Adrenal gland (tissue), 12 donors: ENCODE results near the gene ADIPOR1. TPM values are rescaled to one million over a fixed set of nuclear protein-coding genes. Genes with fewer than 3 reads are reported as not detected.
"Not testable (repeated sequence)": the region's sequence is repeated elsewhere in the genome, so short reads cannot be mapped to it uniquely, and the experiment has no call there.

Source experiments
- DNase-seq, 7 donors: peaks; one replicate each; pipeline ENCODE4 v3.0.0-alpha.2; 2019 to 2020
- H3K27ac ChIP-seq, 5 donors: fragments of 200-600 bp; sonication (generic) in 4 of 5; 1 replicate in 3 of 5; 2 replicates in 2 of 5; pipeline versions ENCODE4 v1.5.1 to v1.8.0; 2016 to 2020; ENCODE audit warnings: mild to moderate bottlenecking in 1 of 5
- H3K27me3 ChIP-seq: fragments of 200-600 bp; 2 replicates; pipeline ENCODE4 v1.8.0; 2021
- H3K36me3 ChIP-seq, 2 donors: fragments of 200-600 bp; replicated peaks in 1 of 2; 1 replicate in 1 of 2; 2 replicates in 1 of 2; pipeline versions ENCODE4 v1.5.1 to v1.8.0; 2018 to 2022
- H3K4me1 ChIP-seq, 2 donors: fragments of 200-600 bp; replicated peaks in 1 of 2; 1 replicate in 1 of 2; 2 replicates in 1 of 2; pipeline versions ENCODE4 v1.5.1 to v1.8.0; 2018 to 2021
- H3K4me3 ChIP-seq, 4 donors: fragments of 200-600 bp; sonication (generic) in 3 of 4; one replicate each; pipeline ENCODE4 v1.5.1; 2016 to 2018
- H3K9me3 ChIP-seq, 3 donors: fragments of 200-600 bp; sonication (generic) in 1 of 3; replicated peaks in 1 of 3; 1 replicate in 2 of 3; 2 replicates in 1 of 3; pipeline versions ENCODE4 v1.5.1 to v1.8.0; 2016 to 2021
- CTCF ChIP-seq, 6 experiments: fragments of 450-650 bp in 4 of 6; fragments of 200-600 bp in 2 of 6; sonication (generic) in 1 of 6; IDR thresholded peaks; 1 replicate in 5 of 6; 2 replicates in 1 of 6; pipeline versions ENCODE4 v1.5.1 to v1.8.0; 2016 to 2021; ENCODE audit warnings: antibody characterized with exemption in 6 of 6, mild to moderate bottlenecking in 2 of 6, moderate library complexity in 1 of 6
- POLR2A ChIP-seq, 2 donors: fragments of 450-650 bp; IDR thresholded peaks; one replicate each; pipeline ENCODE4 v1.6.1; 2017; ENCODE audit warnings: antibody characterized with exemption in 2 of 2, mild to moderate bottlenecking in 2 of 2, moderate library complexity in 1 of 2
- WGBS, 4 donors: extraction: QIAGEN DNeasy Blood & Tissue Kit in 2 of 4; methylation state at CpG; one replicate each; pipeline versions ENCODE4 v1.1.5 to v1.1.7; 2013 to 2017; 5-methylcytosine and 5-hydroxymethylcytosine counted together
- intact Hi-C, 2 donors: fragments of 100-400 bp; cut with DNase I; formaldehyde crosslinking; loops; one replicate each; pipeline versions ENCODE4 v1.14.1 to v1.15.0; 2022 to 2023
- polyA plus RNA-seq, 3 donors: library from polyadenylated mRNA; stranded (reverse); fragments of 200-250 nt in 2 of 3; fragments of 350-450 nt in 1 of 3; fragmentation: Illumina TruSeq in 1 of 3; extraction: RNeasy Lipid Tissue Mini Kit (QIAGEN cat#74804) in 1 of 3; gene quantifications; one replicate each; pipeline ENCODE4 v1.2.3, GENCODE V29; 2013 to 2014
- total RNA-seq, 9 donors: library from RNA; depleted of rRNA in 4 of 9; stranded (reverse); fragments of >200 nt in 4 of 9; fragments of 120-200 nt in 1 of 9; fragmentation: NEBNext Ultra II Directional in 1 of 9; extraction: Animal tissue kit (Norgen Biotek cat#: 25700) in 1 of 9; gene quantifications; one replicate each; pipeline versions ENCODE4 v1.1.0 to v1.2.4, GENCODE V29; 2013 to 2023
- donor health status: healthy with polysubstance abuse.
- donor health status: Bipolar disorder and iron deficiency.
- donor health status: DM: yes; HTN: yes; CAD: no.
- donor health status: DM: no; HTN: no; CAD: no.
- donor health status: DM: no; HTN: no; CAD: no.
- donor health status: DM: yes; HTN: yes; CAD: no.

Gene ADIPOR1
- total and polyA plus RNA-seq, 12 donors: 57.0 to 143 (median 103) TPM

DNA sequence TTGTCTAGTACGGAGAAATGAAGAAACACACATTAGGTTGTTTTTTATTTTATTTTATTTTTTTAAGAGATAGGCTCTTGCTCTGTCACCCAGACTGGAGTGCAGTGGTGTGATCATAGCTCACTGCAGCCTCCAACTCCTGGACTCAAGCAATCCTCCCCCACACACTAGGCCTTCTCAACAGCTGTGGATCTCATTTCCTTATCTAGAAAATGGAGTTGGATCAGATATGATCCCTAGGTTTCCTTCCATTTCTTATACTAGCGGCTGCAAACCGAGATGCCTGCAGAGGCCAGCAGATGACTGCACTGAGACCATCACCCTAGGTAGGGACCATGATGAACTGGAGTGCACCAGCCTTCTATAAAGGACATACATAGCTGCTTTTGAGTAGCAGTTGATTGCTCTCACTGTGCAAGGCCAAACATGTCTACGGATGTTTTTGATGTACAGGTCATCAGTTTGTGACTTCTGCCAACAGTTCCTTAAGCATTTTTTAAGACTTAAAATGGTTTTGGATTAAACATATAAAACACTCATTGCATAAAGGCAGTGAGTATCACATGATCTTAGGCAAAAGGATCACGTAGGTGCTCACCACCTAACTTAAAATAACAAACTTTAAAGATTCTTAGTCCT lies 19.7 kb downstream of the ADIPOR1 start:
- intact Hi-C loops: no loop called here
- H3K9me3 ChIP-seq: no peaks in the 10 kb centered on the region
- H3K36me3 ChIP-seq: peaks cover 0 to 33% of the 10 kb centered on the region in 2 donors
- no peaks in the 10 kb centered on the region for H3K27me3 ChIP-seq
- 64 to 80% (median 76%) methylated on average over 5 of the region's 5 CpGs for WGBS, 4 donors
- H3K27ac ChIP-seq: no peak overlapping the region
- no peaks in the 10 kb centered on the region for H3K4me1 ChIP-seq
- TF ChIP-seq CTCF (IDR thresholded peaks at IDR 0.05): no peak
- TF ChIP-seq POLR2A (IDR thresholded peaks at IDR 0.05): no peak
- no peak for DNase-seq
- no peak overlapping the region for H3K4me3 ChIP-seq

- H3K4me3 ChIP-seq, intact Hi-C loops: not testable (repeated sequence)
- 83 to 88% methylated on average over 1 of the region's 6 CpGs; no CpG with 5 or more reads in 2 of the 4 donors for WGBS, 4 donors
Observed at GRCh38 chr1:202936409-202936808, 21.7 kb downstream of the ADIPOR1 start.

GRCh38 chr1:202935844-202936243 lies 22.3 kb downstream of the ADIPOR1 start:
- H3K36me3 ChIP-seq: peaks cover 0 to 8% of the 10 kb centered on the region in 2 donors
- H3K4me1 ChIP-seq: no peaks in the 10 kb centered on the region
- H3K27ac ChIP-seq: no peak overlapping the region
- no peaks in the 10 kb centered on the region for H3K9me3 ChIP-seq
- TF ChIP-seq POLR2A (IDR thresholded peaks at IDR 0.05) (no peak), CTCF (IDR thresholded peaks at IDR 0.05) (no peak)
- no peaks in the 10 kb centered on the region for H3K27me3 ChIP-seq
- intact Hi-C loops: no loop called here
- DNase-seq: no peak
- 65 to 83% (median 81%) methylated on average over 3 of the region's 3 CpGs for WGBS, 4 donors
- H3K4me3 ChIP-seq: no peak overlapping the region

More at GRCh38 chr1:202936409-202936808, 21.7 kb downstream of the ADIPOR1 start:
- DNase-seq, H3K4me1 ChIP-seq, H3K27me3 ChIP-seq, H3K9me3 ChIP-seq, H3K27ac ChIP-seq: not testable (repeated sequence)
- peaks cover 0 to 13% of the 10 kb centered on the region in 2 donors for H3K36me3 ChIP-seq

- no peaks in the 10 kb centered on the region for H3K9me3 ChIP-seq
- H3K4me3 ChIP-seq: no peak overlapping the region
- no peaks in the 10 kb centered on the region for H3K4me1 ChIP-seq
- intact Hi-C loops: no loop called here
- DNase-seq: no peak
- TF ChIP-seq CTCF (IDR thresholded peaks at IDR 0.05) (no peak), POLR2A (IDR thresholded peaks at IDR 0.05) (no peak)
- no peaks in the 10 kb centered on the region for H3K27me3 ChIP-seq
- 79 to 87% (median 85%) methylated on average over 3 of the region's 3 CpGs for WGBS, 4 donors
- no peak overlapping the region for H3K27ac ChIP-seq
- no peaks in the 10 kb centered on the region for H3K36me3 ChIP-seq
Observed at GRCh38 chr1:202934755-202935154, 23.4 kb downstream of the ADIPOR1 start.

GRCh38 chr1:202932476-202932875 lies 25.6 kb downstream of the ADIPOR1 start:
- Histone ChIP-seq H3K27me3 (no peaks in the 10 kb centered on the region), H3K4me3 (no peak overlapping the region), H3K36me3 (no peaks in the 10 kb centered on the region), H3K4me1 (no peaks in the 10 kb centered on the region), H3K9me3 (no peaks in the 10 kb centered on the region), H3K27ac (no peak overlapping the region)
- DNase-seq: no peak
- intact Hi-C loops: no loop called here
- TF ChIP-seq CTCF (IDR thresholded peaks at IDR 0.05) (no peak), POLR2A (IDR thresholded peaks at IDR 0.05) (no peak)
- WGBS, 4 donors: 61 to 89% (median 78%) methylated on average over 2 of the region's 2 CpGs
